ELR (cell line): ENCODE measurements around the gene PPP1R14B.
A peak's percentile ranks its signal among the peaks of the same experiment; 100 is the strongest.

Source experiments
- DNase-seq: peaks from one replicate; pipeline ENCODE4 v3.0.0-alpha.2; 2015; ENCODE audit warnings: low read depth

Gene PPP1R14B

DNA sequence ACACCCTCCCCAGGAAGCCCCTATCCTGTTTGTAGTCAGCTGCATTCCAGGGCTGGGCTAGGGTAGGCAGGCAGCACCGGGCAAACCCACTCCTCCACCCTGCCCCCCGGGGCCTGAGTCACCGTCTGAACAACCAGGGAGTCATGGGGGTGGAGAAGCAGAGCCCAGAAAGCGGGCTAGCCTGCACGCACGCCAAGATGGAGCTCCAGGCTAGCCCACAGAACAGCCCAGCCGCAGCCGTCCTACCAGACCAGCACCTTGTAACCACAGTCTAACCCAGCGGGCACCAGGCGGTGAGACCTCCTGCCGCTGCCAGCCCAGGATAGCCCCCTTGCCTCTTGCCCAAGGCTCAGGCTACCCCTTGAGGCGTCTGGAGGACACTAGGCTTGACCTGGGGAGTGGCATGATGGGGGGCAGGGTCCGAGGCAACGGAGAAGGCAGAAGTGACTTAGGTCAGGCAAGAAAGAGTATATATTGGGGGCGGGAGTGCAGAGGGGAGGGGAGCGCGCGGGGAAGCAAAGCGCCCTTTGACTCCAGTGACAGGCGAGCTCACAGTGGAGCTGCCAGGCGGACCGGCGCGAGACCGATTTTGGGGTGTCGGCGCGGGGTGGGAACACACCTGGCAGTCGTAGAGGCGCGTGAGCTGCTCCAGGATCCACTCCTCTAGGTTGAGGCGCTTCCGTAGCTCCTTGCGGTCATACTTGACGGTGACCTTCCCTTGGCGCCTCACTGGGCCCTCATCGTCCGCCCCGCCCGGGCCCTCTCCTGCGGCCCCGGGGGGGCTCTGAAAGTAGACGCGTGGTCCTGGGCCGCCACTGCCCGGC lies 734 bp downstream of the PPP1R14B start:
- DNase-seq = peak; percentile 97

DNA sequence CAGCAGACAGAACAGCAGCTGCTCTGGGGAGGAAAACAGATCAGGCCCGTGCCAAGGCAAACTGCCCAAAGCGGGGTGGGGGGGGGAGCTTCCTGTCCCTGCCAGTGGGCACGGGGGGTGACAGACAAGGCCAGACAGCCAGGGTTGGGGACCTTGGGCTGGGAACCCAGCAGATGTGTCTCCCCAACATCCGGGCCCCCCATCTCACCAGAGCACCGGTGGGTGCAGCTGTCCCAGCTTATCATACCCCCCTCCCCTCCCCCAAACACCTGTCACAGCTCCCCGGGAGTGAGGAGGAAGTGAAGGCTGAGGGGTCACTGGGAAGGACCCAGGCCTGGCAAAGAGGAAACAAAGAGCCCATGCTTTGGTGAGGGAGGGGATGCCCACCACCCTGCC lies 1.3 kb downstream of the PPP1R14B start:
- peak; percentile 29 for DNase-seq

DNA sequence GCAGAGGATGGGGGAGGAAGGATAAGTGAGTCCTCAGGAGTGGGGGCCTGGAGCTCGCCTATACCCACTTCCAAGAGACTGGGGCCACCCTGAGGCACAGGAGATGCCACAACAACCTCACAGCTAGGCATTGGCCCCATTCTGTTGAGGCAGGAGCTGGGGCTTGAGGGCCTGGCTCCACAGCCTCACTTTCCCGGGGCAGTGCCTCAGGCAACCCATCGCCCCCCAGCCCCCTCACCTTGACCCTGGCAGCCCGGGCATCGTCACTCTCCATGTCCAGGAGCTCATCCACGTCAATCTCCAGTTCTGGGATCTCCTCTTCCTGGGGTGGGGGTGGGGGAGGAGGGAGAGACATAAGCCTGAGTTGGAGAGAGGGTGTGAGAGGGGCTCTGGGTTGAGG lies 1.8 kb downstream of the PPP1R14B start:
- DNase-seq = no peak

DNA sequence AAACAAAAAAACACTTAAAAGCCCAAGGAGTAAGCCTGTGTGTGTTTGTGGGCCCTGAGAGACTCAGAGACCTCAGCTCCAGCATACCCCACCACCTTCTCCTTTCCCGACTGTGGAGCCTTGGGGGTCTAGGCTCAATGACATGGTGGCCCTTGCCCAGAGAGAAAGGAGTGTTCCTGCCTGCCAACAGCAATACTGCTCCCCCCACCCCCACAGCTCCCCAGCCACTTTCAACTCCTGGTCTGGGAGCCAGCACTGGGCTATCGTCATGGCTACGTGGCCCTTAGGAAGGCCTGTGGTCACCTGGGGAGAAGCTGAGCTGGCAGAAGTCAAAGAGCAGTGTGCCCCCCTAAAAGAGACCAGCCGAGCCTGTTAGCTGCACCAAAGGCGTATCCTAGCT lies 2.6 kb downstream of the PPP1R14B start:
- DNase-seq = no peak

DNA sequence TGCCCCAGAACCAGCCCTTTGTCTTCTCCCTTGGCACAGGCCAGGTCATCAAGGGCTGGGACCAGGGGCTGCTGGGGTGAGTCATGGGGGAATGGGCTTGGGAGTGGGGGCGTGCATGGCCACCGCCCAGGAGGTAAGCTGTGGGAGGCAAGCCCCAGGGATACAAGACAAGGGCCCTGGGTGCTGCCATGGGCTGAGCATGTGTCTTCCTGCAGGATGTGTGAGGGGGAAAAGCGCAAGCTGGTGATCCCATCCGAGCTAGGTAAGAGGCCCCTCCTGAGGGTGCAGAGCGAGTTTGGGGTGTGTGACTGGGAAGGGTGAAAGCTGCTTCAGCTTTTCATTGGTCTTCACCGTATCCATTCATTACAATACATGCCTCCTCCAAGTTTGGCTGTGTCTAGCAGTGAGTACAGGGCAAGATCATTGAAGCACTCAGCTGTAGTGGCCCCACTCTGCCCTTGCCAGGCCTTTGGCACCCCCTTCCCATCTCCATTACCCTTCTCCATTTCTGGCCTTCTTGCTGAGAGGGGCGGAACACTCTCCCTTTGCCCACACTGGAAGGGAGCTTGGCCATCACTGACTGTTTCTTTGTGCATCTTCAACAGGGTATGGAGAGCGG lies 3.4 kb downstream of the PPP1R14B start:
- DNase-seq = no peak

DNA sequence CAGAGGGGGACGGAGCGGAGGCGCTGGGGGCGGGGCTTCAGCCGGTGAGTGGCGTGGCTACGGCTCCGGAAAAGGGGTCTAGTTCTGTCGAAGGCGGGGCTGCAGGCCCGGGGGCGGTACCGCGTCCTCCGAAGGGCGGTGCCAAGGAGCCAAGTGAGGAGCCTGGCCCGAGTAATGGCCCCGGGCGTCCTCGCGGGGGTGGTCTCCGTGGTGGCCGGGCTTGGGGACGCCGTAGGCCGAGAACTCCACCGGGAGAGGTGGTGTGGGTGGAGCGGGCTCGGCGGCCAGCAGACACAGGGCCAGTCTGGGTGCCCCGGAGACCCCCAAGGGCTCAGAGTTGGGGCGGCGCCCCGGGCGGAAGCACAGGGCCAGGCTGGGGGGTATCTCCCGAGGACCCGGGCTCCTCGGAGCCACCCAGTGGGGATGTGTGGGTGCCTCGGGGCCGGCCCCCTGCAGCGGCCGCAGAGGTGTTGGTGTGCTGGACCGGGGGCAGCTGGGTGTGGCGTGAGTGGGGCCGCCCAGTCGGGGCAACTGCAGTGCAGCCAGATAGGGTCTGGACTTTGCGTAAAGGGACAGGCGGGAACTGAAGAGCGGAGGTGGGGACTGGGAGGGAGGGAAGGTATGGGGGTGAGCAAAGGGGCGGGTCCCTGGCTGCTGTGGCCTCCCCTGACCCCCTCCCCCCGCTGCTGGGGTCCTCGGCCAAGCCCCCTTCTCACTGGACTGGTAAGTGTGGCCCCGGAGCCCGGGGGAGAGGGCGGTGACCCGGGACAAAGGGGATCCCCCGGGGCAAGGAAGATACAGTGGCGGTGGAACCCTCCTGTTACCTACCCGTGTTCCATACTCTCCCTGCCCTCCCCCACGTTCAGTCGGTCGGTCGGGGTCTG lies 5.0 kb downstream of the PPP1R14B start:
- peak; percentile 71 for DNase-seq

DNA sequence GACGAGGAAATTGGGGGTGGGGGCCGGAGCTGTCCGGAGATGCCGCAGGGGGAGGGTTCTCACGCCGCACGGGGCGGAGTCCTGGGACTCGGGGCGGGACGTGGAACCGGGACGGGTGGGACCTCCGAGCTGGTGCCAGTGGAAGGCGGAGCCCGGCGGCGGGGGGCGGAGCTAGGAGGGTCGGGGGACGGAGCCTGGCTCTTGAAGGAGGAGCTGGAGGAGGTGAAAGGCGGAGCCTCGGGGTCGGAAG lies 5.6 kb downstream of the PPP1R14B start:
- peak; percentile 99 for DNase-seq

DNA sequence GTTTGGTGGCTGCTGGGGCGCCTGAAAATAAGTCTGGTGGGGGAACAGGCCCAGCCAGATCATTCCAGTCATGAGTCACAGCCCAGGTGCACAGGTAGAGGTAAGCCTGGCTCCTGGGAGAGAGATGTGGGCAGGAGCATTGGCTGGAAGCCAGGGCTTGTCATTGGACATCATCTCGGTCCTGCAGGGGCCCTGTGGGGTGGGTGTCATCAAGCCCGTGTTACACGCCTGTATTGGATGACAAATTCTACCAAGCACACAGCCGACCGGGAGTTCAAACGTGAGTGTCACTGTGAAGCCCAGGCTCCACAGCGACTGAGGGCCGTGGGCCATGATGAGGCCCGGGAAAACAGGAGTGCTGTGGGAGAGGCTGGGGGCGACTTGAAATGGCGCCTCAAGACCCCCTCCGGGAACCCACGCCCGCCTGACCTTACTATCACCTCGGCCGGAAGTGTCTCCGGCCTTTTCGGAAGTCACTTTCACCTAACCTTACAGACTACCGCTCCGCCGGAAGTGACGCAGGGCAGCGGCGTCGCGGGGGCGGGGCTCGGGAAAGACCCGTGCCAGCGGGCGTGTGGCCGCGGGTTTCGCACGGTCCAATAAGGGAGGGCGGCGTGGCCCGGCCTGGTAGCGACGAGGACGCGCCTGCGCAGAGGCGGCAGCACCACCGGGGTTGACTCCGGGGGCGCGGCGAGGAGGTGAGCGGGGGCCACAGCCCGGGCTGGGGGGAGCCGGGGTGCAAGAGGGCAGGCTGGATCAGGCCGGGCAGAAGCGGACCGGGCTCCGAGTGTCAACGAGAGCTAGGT lies 6.1 kb downstream of the PPP1R14B start, which contains the start of gene FKBP2:
Gene FKBP2 (plus strand): TSS at position 661 of the 806 bp plus-strand sequence. CDS start 1,293 bp downstream, outside the sequence.
- peak; percentile 97 for DNase-seq

DNA sequence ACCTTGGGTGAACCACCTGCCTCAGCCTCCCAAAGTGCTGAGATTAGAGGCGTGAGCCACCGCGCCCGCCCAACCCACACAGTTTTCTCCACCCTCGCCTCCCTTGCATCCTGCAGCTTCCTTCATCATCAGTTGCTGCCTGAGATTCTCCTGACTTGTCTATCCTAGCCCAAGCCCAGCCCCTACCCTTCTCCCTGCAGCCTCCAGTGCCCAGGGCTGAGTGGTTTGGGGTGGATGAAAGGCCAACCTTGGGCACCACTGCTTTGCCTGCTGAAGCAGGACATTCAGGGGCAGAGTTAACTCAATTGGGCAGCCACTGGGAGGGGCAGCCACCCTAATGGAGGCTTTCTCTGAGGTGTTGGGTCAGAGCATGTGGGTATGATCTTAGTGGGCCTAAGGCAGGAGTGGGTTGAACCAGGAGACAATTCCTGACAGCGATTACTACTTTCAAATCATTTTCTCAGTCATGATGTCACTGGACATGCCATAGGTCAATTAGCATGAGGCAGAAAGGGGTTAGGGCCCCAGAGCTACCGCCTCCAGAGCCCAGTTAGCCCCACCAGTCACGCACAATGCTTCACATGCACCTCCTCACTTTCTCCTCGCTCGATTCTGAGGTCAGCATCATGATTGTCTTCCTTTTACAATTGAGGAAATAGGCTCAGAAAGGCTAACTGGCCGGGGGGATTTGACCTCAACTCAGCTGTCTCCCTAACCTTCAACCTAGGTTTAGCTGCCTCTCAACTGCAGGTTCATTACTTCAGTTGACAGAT lies 6.9 kb downstream of the PPP1R14B start:
- DNase-seq = no peak

DNA sequence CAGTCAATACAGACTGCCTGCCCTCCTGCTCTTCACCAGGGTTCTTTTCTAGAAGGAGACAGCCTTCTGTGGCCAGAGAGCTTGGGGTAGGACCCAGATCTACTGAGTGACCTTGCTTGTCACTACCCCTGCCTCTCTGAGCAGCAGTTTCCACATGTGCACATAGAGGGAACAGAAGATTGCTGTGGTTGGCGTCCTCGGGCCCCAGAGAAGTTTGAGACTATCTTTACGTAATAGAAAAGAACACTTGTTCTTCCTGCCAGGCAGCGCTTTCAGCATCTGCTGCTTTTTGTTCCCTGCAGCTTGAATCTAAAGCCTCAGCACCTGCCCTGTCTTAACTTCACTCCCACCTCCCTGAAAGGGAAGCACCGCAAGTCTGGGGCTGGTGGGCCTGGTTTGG lies 7.7 kb downstream of the PPP1R14B start:
- no peak for DNase-seq

DNA sequence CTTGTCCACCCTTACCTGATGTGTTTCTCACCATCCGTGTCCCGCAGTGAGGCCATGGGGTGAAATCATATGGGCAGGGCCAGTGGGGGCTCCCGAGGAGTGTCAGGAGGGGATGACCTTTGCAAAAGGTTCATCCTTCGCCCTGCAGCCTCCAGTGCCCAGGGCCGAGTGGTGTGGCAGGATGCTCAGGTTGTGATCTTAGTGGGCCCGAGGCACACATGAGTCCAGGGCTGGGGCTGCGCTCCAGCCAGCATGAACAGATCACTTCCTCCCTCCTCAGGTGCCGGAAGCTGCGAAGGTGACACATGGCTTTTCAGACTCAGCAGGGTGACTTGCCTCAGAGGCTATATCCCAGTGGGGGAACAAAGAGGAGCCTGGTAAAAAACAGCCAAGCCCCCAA lies 8.7 kb downstream of the PPP1R14B start:
- DNase-seq = no peak

DNA sequence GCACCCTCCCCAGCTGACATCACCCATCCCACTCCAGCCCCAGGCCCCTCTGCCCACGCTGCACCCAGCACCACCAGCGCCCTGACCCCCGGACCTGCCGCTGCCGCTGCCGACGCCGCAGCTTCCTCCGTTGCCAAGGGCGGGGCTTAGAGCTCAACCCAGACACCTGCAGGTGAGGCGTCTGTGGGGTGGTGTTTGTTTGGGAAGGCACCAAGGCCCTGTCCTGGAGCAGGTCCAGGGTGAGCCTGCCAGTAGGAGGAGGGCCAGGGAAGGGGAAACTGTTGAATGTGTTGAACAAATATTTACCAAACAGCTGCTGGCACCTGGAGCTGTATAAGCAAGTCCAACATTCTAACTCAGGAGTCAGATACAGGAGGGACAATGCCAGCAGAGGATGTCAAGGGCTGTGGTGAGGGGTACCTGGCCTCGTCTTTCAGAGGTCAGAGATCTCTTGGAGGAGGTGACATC lies 9.2 kb downstream of the PPP1R14B start:
- DNase-seq = no peak

DNA sequence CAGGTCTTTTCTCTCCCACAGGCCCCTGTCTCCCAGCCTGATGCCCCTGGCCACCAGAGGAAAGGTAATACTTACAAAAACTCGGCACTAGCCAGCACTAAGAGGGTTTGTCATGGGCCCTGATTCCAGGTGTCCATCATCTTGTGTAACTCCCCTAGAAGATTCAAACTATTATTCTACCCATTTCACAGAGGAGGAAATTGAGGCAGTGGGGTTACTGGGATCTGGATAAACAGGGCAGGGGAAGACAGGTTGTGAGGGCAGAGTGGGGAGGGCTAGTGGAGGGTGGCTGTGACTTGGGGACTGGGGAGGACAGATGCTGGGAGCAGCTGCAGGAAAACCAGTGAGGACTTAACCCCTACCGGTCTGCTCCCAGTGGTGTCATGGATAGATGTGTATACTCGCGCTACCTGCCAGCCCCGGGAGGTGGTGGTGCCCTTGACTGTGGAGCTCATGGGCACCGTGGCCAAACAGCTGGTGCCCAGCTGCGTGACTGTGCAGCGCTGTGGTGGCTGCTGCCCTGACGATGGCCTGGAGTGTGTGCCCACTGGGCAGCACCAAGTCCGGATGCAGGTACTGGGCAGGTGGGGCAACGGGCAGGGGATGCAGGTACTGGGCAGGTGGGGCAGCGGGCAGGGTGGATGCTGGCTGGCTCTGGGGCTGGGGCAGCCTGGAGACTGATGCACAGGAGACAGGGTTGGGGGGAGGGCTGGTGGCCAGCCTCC lies 11.1 kb downstream of the PPP1R14B start:
- no peak for DNase-seq

DNA sequence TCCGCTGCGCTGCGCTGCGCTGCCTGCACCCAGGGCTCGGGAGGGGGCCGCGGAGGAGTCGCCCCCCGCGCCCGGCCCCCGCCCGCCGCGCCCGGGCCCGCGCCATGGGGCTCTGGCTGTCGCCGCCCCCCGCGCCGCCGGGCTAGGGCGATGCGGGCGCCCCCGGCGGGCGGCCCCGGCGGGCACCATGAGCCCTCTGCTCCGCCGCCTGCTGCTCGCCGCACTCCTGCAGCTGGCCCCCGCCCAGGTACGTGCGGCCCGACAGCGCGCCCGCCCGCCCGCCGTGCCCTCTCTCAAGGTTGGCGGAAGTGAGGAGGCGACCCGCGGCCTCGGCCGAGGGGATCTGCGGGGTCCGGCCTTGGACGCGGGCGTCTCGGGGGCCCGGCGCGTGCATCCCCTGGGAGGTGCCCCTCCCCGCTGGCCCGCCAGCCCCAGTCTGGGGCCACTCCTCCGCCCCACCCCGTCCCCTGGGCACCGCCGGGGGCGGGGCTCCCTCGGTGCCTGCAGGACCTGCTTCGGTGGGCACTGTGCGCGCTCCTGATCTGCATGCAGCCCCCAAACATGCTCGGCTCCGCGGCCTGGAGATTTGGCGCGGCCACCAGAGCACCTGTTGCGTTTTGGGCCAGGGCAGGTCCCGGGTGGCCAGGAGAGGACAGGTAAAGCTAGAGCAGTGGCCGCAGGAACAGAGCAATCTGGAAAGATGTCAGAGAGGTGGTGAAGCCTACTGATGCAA lies 11.9 kb downstream of the PPP1R14B start:
- peak; percentile 47 for DNase-seq

DNA sequence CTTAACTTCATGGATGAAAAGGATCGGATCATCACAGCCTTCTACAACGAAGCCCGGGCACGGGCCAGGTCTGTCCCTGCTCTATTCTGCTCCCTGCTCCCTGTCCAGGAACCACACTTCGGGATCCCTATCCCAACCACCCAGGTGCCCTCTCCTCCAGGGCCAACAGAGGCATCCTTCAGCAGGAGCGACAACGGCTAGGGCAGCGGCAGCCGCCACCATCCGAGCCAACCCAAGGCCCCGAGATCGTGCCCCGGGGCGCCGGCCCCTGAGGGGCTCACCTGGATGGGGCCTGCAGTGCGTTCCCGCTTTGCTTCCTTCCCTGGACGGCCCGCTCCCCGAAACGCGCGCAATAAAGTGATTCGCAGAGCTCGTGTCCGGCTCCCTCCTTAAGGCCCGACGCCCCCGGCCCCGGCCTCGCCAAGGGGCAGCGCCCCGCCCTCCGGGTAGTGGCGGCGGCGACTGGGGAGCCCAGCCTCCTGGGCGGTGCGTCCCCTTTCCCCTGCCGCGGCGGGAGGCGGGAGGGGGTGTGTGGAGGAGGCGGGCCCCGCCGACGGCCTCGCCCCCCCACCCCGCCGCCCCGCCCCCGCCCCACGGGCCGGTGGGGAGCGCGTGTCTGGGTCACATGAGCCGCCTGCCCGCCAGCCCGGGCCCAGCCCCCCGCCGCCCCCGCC lies 12.7 kb downstream of the PPP1R14B start, which contains the start of gene VEGFB:
Gene VEGFB (plus strand): TSS at position 672 of the 674 bp plus-strand sequence. CDS start 250 bp downstream, outside the sequence.
- peak; percentile 61 for DNase-seq

DNA sequence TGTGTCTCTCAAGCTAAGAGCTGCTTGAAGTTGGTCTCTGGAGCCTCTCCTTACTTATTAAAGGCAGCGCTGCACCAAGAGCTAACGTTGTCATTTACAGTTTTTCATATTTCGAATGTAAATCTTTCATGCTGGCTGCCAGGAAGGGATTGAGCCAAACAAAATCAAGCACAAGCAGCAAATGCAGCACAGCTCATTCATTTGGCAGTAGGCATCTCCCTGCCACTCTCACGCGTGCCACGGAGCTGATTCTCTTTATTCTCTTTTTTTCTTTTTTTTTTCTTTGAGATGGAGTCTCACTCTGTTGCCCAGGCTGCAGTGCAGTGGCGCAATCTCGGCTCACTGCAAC lies 13.8 kb downstream of the PPP1R14B start:
- no peak for DNase-seq

DNA sequence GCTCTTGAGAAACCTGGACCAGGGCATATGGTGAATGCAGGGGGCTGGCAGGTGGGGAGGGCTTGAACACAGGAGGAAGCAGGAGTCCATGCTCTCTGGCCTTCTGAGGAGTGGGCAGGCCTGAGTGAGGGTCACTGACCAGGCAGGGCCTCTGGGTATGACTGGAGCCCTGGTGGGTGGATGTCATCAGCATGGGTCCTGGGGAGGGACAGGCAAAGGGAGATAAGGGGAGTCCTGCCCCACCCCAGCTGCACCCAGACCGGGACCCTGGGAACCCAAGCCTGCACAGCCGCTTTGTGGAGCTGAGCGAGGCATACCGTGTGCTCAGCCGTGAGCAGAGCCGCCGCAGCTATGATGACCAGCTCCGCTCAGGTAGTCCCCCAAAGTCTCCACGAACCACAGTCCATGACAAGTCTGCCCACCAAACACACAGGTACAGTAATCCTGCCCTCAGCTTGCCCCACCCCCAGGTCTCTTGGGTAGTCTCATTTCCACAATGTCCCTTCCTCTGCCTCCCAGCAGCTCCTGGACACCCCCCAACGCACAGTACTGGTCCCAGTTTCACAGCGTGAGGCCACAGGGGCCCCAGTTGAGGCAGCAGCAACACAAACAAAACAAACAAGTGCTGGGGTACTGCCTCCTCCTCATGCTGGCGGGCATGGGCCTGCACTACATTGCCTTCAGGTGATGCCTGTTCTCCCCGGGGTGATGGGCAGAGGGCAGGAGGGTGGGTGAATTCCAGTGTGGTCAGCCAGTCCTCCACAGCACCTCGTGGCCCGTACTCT lies 14.4 kb downstream of the PPP1R14B start:
- DNase-seq = no peak

DNA sequence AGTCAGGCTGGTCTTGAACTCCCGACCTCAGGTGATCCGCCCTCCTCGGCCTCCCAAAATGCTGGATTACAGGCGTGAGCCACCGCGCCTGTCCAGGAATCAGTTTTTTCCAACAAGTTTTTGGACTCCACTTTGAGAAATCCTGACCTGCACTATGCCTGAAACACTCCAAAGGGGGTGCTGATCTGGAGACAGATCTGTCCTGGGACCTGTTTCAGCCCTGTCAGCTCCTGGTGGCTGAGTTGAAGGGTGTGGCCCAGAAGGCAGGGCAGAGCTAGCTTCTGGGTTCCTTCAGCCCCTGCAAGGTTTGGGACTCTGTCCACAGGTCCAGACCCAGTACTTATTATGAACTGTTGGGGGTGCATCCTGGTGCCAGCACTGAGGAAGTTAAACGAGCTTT lies 15.2 kb downstream of the PPP1R14B start:
- DNase-seq = no peak
